ENCODE measurements around the gene UBXN11. TPM values are rescaled to one million over a fixed set of nuclear protein-coding genes. Genes with fewer than 3 reads are reported as not detected.
A peak's percentile ranks its signal among the peaks of the same experiment; 100 is the strongest.

Gene UBXN11
- total and polyA plus RNA-seq, 2 of the 13 experiments (the other 11 are each of a cell fraction or from before 2014, with no cell fraction given): 9.3 to 10.4 TPM

DNA sequence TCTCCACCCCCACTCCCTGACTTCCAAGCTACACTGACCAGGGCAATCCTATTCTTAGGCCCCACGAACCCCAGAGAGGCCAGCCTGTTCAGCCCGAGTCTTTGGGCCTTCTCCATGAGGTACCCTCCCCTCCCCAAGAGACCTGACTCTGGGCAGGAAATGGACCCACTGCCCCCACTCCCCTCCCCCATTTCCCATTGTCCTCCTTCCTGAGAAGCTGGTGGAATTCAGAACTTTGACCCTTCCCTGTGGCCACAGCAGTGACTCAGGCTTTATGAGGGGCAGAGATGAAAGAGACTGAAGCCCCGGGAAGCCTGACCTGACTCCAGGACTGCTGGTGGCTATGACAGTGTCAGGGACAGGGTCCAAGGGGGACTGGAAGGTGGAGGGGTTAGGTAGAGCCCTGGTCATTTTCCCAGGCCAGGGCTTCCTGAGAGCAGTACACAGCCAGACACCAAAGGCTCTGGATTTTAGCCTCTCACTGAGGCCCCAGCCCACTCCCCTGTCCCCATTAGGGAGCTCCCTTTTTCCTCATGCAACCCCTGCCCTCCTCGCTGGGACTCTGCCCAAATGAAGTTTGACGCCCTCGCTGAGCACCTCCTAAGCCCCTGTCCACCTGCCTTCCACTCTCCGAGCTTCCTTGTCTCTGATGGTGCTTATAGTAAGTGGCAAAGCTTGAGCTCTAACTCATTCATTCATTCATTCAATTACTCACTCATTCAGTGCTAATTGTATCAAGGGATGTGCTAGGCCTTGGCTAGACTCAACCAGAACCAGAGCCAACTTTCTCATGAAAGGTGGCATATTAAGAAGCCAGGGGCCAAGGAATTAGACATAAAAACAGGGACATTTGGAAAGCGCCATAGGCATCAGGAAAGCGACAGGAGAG, 44.5 kb upstream of the UBXN11 start (continued):
- TF ChIP-seq, protein P1, sequence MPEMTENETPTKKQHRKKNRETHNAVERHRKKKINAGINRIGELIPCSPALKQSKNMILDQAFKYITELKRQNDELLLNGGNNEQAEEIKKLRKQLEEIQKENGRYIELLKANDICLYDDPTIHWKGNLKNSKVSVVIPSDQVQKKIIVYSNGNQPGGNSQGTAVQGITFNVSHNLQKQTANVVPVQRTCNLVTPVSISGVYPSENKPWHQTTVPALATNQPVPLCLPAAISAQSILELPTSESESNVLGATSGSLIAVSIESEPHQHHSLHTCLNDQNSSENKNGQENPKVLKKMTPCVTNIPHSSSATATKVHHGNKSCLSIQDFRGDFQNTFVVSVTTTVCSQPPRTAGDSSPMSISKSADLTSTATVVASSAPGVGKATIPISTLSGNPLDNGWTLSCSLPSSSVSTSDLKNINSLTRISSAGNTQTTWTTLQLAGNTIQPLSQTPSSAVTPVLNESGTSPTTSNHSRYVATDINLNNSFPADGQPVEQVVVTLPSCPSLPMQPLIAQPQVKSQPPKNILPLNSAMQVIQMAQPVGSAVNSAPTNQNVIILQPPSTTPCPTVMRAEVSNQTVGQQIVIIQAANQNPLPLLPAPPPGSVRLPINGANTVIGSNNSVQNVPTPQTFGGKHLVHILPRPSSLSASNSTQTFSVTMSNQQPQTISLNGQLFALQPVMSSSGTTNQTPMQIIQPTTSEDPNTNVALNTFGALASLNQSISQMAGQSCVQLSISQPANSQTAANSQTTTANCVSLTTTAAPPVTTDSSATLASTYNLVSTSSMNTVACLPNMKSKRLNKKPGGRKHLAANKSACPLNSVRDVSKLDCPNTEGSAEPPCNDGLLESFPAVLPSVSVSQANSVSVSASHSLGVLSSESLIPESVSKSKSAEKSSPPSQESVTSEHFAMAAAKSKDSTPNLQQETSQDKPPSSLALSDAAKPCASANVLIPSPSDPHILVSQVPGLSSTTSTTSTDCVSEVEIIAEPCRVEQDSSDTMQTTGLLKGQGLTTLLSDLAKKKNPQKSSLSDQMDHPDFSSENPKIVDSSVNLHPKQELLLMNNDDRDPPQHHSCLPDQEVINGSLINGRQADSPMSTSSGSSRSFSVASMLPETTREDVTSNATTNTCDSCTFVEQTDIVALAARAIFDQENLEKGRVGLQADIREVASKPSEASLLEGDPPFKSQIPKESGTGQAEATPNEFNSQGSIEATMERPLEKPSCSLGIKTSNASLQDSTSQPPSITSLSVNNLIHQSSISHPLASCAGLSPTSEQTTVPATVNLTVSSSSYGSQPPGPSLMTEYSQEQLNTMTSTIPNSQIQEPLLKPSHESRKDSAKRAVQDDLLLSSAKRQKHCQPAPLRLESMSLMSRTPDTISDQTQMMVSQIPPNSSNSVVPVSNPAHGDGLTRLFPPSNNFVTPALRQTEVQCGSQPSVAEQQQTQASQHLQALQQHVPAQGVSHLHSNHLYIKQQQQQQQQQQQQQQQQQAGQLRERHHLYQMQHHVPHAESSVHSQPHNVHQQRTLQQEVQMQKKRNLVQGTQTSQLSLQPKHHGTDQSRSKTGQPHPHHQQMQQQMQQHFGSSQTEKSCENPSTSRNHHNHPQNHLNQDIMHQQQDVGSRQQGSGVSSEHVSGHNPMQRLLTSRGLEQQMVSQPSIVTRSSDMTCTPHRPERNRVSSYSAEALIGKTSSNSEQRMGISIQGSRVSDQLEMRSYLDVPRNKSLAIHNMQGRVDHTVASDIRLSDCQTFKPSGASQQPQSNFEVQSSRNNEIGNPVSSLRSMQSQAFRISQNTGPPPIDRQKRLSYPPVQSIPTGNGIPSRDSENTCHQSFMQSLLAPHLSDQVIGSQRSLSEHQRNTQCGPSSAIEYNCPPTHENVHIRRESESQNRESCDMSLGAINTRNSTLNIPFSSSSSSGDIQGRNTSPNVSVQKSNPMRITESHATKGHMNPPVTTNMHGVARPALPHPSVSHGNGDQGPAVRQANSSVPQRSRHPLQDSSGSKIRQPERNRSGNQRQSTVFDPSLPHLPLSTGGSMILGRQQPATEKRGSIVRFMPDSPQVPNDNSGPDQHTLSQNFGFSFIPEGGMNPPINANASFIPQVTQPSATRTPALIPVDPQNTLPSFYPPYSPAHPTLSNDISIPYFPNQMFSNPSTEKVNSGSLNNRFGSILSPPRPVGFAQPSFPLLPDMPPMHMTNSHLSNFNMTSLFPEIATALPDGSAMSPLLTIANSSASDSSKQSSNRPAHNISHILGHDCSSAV (CRISPR knock-in tag; IDR thresholded peaks at IDR 0.05; ENCODE audit: borderline replicate concordance): no peak
- TF ChIP-seq REL (CRISPR knock-in tag; conservative IDR thresholded peaks at IDR 0.05) (0 out of 2 replicates have a peak, but pooled peaks have one; percentile 47), RFX3 (CRISPR knock-in tag; IDR thresholded peaks at IDR 0.05) (no peak), ZNF788 (CRISPR knock-in tag; IDR thresholded peaks at IDR 0.05; ENCODE audit: borderline replicate concordance) (peak; percentile 94; the same call in 1 of the 2 replicates), GATAD1 (CRISPR knock-in tag; IDR thresholded peaks at IDR 0.05) (peak; percentile 53; the same call in 1 of the 2 replicates), KLF6 (CRISPR knock-in tag; IDR thresholded peaks at IDR 0.05) (no peak), IRX3 (CRISPR knock-in tag; IDR thresholded peaks at IDR 0.05; ENCODE audit: borderline replicate concordance, low read depth) (no peak), RBAK (CRISPR knock-in tag; IDR thresholded peaks at IDR 0.05) (0 out of 2 replicates have a peak, but pooled peaks have one; percentile 35), RFXANK (CRISPR knock-in tag; IDR thresholded peaks at IDR 0.05) (0 out of 2 replicates have a peak, but pooled peaks have one; percentile 69), ZNF33A (CRISPR knock-in tag; IDR thresholded peaks at IDR 0.05; ENCODE audit: borderline replicate concordance) (no peak; the same call in 1 of the 2 replicates), ZNF652 (CRISPR knock-in tag; IDR thresholded peaks at IDR 0.05; ENCODE audit: borderline replicate concordance, low read depth) (no peak; the same call in 1 of the 2 replicates), ARNT2 (CRISPR knock-in tag; IDR thresholded peaks at IDR 0.05; ENCODE audit: low read depth) (peak; percentile 67; the same call in 1 of the 2 replicates)
- TF ChIP-seq, protein P2, sequence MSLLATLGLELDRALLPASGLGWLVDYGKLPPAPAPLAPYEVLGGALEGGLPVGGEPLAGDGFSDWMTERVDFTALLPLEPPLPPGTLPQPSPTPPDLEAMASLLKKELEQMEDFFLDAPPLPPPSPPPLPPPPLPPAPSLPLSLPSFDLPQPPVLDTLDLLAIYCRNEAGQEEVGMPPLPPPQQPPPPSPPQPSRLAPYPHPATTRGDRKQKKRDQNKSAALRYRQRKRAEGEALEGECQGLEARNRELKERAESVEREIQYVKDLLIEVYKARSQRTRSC (CRISPR knock-in tag; IDR thresholded peaks at IDR 0.05; ENCODE audit: low read depth): no peak; the same call in 1 of the 2 replicates
- TF ChIP-seq, protein P3, sequence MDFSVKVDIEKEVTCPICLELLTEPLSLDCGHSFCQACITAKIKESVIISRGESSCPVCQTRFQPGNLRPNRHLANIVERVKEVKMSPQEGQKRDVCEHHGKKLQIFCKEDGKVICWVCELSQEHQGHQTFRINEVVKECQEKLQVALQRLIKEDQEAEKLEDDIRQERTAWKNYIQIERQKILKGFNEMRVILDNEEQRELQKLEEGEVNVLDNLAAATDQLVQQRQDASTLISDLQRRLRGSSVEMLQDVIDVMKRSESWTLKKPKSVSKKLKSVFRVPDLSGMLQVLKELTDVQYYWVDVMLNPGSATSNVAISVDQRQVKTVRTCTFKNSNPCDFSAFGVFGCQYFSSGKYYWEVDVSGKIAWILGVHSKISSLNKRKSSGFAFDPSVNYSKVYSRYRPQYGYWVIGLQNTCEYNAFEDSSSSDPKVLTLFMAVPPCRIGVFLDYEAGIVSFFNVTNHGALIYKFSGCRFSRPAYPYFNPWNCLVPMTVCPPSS (IDR thresholded peaks at IDR 0.05): no peak
- TF ChIP-seq, protein P4, sequence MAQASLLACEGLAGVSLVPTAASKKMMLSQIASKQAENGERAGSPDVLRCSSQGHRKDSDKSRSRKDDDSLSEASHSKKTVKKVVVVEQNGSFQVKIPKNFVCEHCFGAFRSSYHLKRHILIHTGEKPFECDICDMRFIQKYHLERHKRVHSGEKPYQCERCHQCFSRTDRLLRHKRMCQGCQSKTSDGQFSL (CRISPR knock-in tag; IDR thresholded peaks at IDR 0.05): 0 out of 2 replicates have a peak, but pooled peaks have one; percentile 20
- TF ChIP-seq, protein P5, sequence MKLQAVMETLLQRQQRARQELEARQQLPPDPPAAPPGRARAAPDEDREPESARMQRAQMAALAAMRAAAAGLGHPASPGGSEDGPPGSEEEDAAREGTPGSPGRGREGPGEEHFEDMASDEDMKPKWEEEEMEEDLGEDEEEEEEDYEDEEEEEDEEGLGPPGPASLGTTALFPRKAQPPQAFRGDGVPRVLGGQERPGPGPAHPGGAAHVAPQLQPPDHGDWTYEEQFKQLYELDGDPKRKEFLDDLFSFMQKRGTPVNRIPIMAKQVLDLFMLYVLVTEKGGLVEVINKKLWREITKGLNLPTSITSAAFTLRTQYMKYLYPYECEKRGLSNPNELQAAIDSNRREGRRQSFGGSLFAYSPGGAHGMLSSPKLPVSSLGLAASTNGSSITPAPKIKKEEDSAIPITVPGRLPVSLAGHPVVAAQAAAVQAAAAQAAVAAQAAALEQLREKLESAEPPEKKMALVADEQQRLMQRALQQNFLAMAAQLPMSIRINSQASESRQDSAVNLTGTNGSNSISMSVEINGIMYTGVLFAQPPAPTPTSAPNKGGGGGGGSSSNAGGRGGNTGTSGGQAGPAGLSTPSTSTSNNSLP (IDR thresholded peaks at IDR 0.05; ENCODE audit: low read depth, low read length): peak; percentile 52
